ENCODE data around the gene TPD52L1. TPM values are rescaled to one million over a fixed set of nuclear protein-coding genes. Genes with fewer than 3 reads are reported as not detected.

The TPD52L1 gene
- total and polyA plus RNA-seq, 2 experiments from 2014 or later = 22.8 to 24.0 TPM

DNA sequence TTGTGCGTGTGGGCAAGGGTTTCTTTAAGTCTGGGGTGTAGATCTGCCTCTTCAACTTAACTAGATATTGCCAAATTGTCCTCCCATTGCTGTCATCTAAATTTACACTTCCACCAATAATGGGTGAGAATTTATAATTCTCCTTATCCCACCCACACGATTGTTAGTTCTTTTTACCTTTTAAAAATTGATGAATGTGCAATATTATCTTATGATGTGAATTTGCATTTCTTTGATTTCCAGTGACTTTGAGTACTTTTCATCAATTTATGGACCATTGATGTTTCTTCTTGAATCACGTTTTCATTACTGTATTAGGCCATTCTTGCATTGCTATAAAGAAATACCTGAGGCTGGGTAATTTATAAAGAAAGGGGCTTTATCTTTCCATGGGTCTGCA, 17.2 kb upstream of the TPD52L1 start:
- H3K27ac Mint-ChIP-seq = no peak overlapping the region
- H3K36me3 ChIP-seq (ENCODE audit: insufficient read depth) = no peaks in the 10 kb centered on the region
- no peaks in the 10 kb centered on the region for H4K20me1 ChIP-seq (replicated peaks; ENCODE audit: insufficient read depth)
- no peak overlapping the region for H3K4me3 ChIP-seq
- H3K9me2 ChIP-seq (ENCODE audit: insufficient read depth) = no peaks in the 10 kb centered on the region
- H3K27me3 ChIP-seq (ENCODE audit: insufficient read depth) = no peaks in the 10 kb centered on the region
- no peaks in the 10 kb centered on the region for H3K4me1 Mint-ChIP-seq
- TF ChIP-seq, protein P1, sequence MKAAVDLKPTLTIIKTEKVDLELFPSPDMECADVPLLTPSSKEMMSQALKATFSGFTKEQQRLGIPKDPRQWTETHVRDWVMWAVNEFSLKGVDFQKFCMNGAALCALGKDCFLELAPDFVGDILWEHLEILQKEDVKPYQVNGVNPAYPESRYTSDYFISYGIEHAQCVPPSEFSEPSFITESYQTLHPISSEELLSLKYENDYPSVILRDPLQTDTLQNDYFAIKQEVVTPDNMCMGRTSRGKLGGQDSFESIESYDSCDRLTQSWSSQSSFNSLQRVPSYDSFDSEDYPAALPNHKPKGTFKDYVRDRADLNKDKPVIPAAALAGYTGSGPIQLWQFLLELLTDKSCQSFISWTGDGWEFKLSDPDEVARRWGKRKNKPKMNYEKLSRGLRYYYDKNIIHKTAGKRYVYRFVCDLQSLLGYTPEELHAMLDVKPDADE (IDR thresholded peaks at IDR 0.05) = no peak
- H3K36me3 Mint-ChIP-seq (ENCODE audit: low read depth) = no peaks in the 10 kb centered on the region
- H3K9me3 Mint-ChIP-seq = no peaks in the 10 kb centered on the region
- H3K27ac ChIP-seq (ENCODE audit: low read depth) = no peak overlapping the region
- no peak overlapping the region for H2AFZ ChIP-seq
- H3K4me1 ChIP-seq (ENCODE audit: insufficient read depth) = no peaks in the 10 kb centered on the region
- no peaks in the 10 kb centered on the region for H3K79me2 ChIP-seq (replicated peaks; ENCODE audit: insufficient read depth)
- no peak for ATAC-seq
- H3F3A ChIP-seq (replicated peaks; ENCODE audit: low read depth) = no peaks in the 10 kb centered on the region
- H3K4me2 ChIP-seq = no peak overlapping the region
- no peak overlapping the region for H3K4me3 Mint-ChIP-seq
- DNase-seq (ENCODE audit: low spot score) = no peak
- peaks cover 2% of the 10 kb centered on the region for H3K27me3 Mint-ChIP-seq (ENCODE audit: insufficient read depth, low read depth, poor library complexity)

DNA sequence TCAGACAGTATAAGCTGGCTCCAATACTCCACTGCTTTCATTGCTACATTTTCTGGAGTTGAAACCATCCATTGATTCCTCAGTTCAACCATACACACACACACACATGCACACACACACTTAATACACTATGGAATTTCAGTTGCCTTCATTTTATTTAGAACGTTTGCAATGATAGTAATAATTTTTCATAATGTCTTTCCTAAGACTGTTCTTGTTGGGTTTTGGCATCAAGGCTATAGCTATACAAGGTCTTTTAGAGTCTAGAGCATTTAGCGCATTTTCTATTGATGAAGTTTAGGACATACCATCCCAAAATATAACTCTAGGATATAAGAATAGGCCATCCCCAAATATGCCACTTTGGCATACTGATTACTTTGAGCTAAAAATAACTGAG, 15.5 kb upstream of the TPD52L1 start:
- Histone ChIP-seq H4K20me1 (replicated peaks; ENCODE audit: insufficient read depth) (no peaks in the 10 kb centered on the region), H3K79me2 (replicated peaks; ENCODE audit: insufficient read depth) (no peaks in the 10 kb centered on the region), H3K9me2 (ENCODE audit: insufficient read depth) (no peaks in the 10 kb centered on the region), H3K4me1 (ENCODE audit: insufficient read depth) (no peaks in the 10 kb centered on the region), H3K4me2 (no peak overlapping the region), H2AFZ (no peak overlapping the region), H3F3A (replicated peaks; ENCODE audit: low read depth) (no peaks in the 10 kb centered on the region), H3K4me3 (no peak overlapping the region), H3K36me3 (ENCODE audit: insufficient read depth) (no peaks in the 10 kb centered on the region), H3K27me3 (ENCODE audit: insufficient read depth) (no peaks in the 10 kb centered on the region), H3K27ac (ENCODE audit: low read depth) (no peak overlapping the region)
- H3K4me1 Mint-ChIP-seq = no peaks in the 10 kb centered on the region
- H3K27me3 Mint-ChIP-seq (ENCODE audit: insufficient read depth, low read depth, poor library complexity) = peaks cover 2% of the 10 kb centered on the region
- no peak for ATAC-seq
- no peak overlapping the region; the same call in 1 of the 2 replicates for H3K27ac Mint-ChIP-seq
- TF ChIP-seq, protein P2, sequence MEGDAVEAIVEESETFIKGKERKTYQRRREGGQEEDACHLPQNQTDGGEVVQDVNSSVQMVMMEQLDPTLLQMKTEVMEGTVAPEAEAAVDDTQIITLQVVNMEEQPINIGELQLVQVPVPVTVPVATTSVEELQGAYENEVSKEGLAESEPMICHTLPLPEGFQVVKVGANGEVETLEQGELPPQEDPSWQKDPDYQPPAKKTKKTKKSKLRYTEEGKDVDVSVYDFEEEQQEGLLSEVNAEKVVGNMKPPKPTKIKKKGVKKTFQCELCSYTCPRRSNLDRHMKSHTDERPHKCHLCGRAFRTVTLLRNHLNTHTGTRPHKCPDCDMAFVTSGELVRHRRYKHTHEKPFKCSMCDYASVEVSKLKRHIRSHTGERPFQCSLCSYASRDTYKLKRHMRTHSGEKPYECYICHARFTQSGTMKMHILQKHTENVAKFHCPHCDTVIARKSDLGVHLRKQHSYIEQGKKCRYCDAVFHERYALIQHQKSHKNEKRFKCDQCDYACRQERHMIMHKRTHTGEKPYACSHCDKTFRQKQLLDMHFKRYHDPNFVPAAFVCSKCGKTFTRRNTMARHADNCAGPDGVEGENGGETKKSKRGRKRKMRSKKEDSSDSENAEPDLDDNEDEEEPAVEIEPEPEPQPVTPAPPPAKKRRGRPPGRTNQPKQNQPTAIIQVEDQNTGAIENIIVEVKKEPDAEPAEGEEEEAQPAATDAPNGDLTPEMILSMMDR (conservative IDR thresholded peaks at IDR 0.05; ENCODE audit: low read depth in 2 of 2) = no peak
- H3K4me3 Mint-ChIP-seq = no peak overlapping the region
- H3K36me3 Mint-ChIP-seq (ENCODE audit: low read depth) = peaks cover under 1% of the 10 kb centered on the region; the same call in 2 of the 3 replicates
- H3K9me3 Mint-ChIP-seq = peaks cover 4% of the 10 kb centered on the region
- no peak for DNase-seq (ENCODE audit: low spot score)

- peaks cover 18% of the 10 kb centered on the region for H3K9me3 Mint-ChIP-seq
- no peak for DNase-seq (ENCODE audit: low spot score)
- peaks cover 2% of the 10 kb centered on the region for H3K27me3 Mint-ChIP-seq (ENCODE audit: insufficient read depth, low read depth, poor library complexity)
- no peaks in the 10 kb centered on the region for H3K79me2 ChIP-seq (replicated peaks; ENCODE audit: insufficient read depth)
- no peak overlapping the region for H3K27ac Mint-ChIP-seq
- no peak overlapping the region for H3K4me3 Mint-ChIP-seq
- no peak overlapping the region for H2AFZ ChIP-seq
- no peaks in the 10 kb centered on the region for H3F3A ChIP-seq (replicated peaks; ENCODE audit: low read depth)
- H3K9me2 ChIP-seq (ENCODE audit: insufficient read depth) = peaks cover 3% of the 10 kb centered on the region; the same call in 1 of the 2 replicates
- ATAC-seq = no peak
- H4K20me1 ChIP-seq (replicated peaks; ENCODE audit: insufficient read depth) = no peaks in the 10 kb centered on the region
- no peaks in the 10 kb centered on the region for H3K27me3 ChIP-seq (ENCODE audit: insufficient read depth)
- no peak overlapping the region for H3K27ac ChIP-seq (ENCODE audit: low read depth)
- peaks cover 15% of the 10 kb centered on the region for H3K36me3 Mint-ChIP-seq (ENCODE audit: low read depth)
- no peaks in the 10 kb centered on the region for H3K36me3 ChIP-seq (ENCODE audit: insufficient read depth)
- H3K4me3 ChIP-seq = no peak overlapping the region
- no peaks in the 10 kb centered on the region for H3K4me1 Mint-ChIP-seq
- H3K4me1 ChIP-seq (ENCODE audit: insufficient read depth) = no peaks in the 10 kb centered on the region
- no peak overlapping the region for H3K4me2 ChIP-seq
- TF ChIP-seq, protein P2 (conservative IDR thresholded peaks at IDR 0.05; ENCODE audit: low read depth in 2 of 2) = no peak
- TF ChIP-seq EZH2phosphoT487 (IDR thresholded peaks at IDR 0.05; ENCODE audit: unreplicated experiment) (no peak), NANOG (IDR thresholded peaks at IDR 0.05; ENCODE audit: borderline replicate concordance) (no peak)
- TF ChIP-seq, protein P1 (IDR thresholded peaks at IDR 0.05) = no peak
Measured at GRCh38 chr6:125140808-125141207, 12.8 kb upstream of the TPD52L1 start.

Measured in GM23338 (cell line).